Body of pancreas (tissue), 4 donors: ENCODE measurements around the gene MAP4K2. TPM values are rescaled to one million over a fixed set of nuclear protein-coding genes. Genes with fewer than 3 reads are reported as not detected.

Experiments used
- ATAC-seq: fragments of 150-250 bp; one replicate; pipeline ENCODE4 v1.9.1; 2016
- DNase-seq, 4 donors: peaks; one replicate each; pipeline ENCODE4 v3.0.0-alpha.2; 2019
- H3K27ac ChIP-seq, 4 donors: fragments of 200-600 bp; sonication (generic); 1 replicate in 3 of 4; 2 replicates in 1 of 4; pipeline versions ENCODE4 v1.5.1 to v1.6.1; 2016 to 2019; ENCODE audit warnings: mild to moderate bottlenecking in 1 of 4, mixed read lengths in 1 of 4, moderate library complexity in 1 of 4
- H3K27me3 ChIP-seq, 2 donors: fragments of 200-600 bp; sonication (generic); one replicate each; pipeline ENCODE4 v1.6.0; 2016; ENCODE audit warnings: mild to moderate bottlenecking in 1 of 2
- H3K36me3 ChIP-seq, 2 donors: fragments of 200-600 bp; sonication (generic); replicated peaks in 1 of 2; 2 replicates each; pipeline ENCODE4 v1.5.1; 2016; ENCODE audit warnings: low read depth in 2 of 2; ENCODE audit not compliant: insufficient read depth in 1 of 2
- H3K4me1 ChIP-seq: fragments of 200-600 bp; sonication (generic); one replicate; pipeline ENCODE4 v1.6.0; 2016
- H3K4me3 ChIP-seq, 2 donors: fragments of 200-600 bp; sonication (generic); 1 replicate in 1 of 2; 2 replicates in 1 of 2; pipeline ENCODE4 v1.5.1; 2016 to 2019
- H3K9me3 ChIP-seq, 3 donors: fragments of 200-600 bp; sonication (generic); 1 replicate in 2 of 3; 2 replicates in 1 of 3; pipeline ENCODE4 v1.5.1; 2016
- CTCF ChIP-seq, 7 experiments: fragments of 450-650 bp in 4 of 7; fragments of 200-600 bp in 3 of 7; sonication (generic) in 3 of 7; IDR thresholded peaks; one replicate each; pipeline ENCODE4 v1.5.1; 2016 to 2019; ENCODE audit warnings: antibody characterized with exemption in 7 of 7
- POLR2A ChIP-seq, 3 donors: fragments of 450-650 bp; IDR thresholded peaks; one replicate each; pipeline ENCODE4 v1.6.1; 2016; ENCODE audit warnings: antibody characterized with exemption in 3 of 3, mild to moderate bottlenecking in 2 of 3
- WGBS, 2 donors: methylation state at CpG; one replicate each; pipeline ENCODE4 v1.1.5; 2017; 5-methylcytosine and 5-hydroxymethylcytosine counted together
- intact Hi-C: fragments of 100-400 bp; cut with DNase I; formaldehyde crosslinking; loops from one replicate; pipeline ENCODE4 v1.15.1; 2023
- total RNA-seq, 2 donors: library from RNA; depleted of rRNA; stranded (reverse); fragments of >200 nt; gene quantifications; one replicate each; pipeline ENCODE4 v1.1.0, GENCODE V29; 2016

MAP4K2 gene
- total RNA-seq = 10 to 100 TPM; 10.4 to 18.1 TPM

GRCh38 chr11:64803158-64803845, at the start of gene MAP4K2:
TSS of gene MAP4K2 (minus strand) at chr11:64803214. CDS start at chr11:64803149, 65 bp downstream.
- peak within 1 kb of the TSS; percentile 11 to 34 for H3K4me3 ChIP-seq
- DNase-seq (peak; percentile 88 to 94 (median 88)), ATAC-seq (peak; percentile 92)
- intact Hi-C loops = no loop called here
- H3K27me3 ChIP-seq = no peaks in the 10 kb centered on the region
- H3K27ac ChIP-seq = peak within 1 kb of the TSS; percentile 52 to 86 (median 76)
- TF ChIP-seq POLR2A (IDR thresholded peaks at IDR 0.05) (peak in 2 of 3 donors; percentile 31), CTCF (IDR thresholded peaks at IDR 0.05) (peak in 6 of 7 experiments; percentile 7 to 42 (median 22))
- no peaks in the 10 kb centered on the region for H3K9me3 ChIP-seq
- H3K4me1 ChIP-seq = peaks cover 17% of the 10 kb centered on the region
- no peaks in the 10 kb centered on the region for H3K36me3 ChIP-seq
- 0% methylated on average over 30 to 35 of the region's 58 CpGs for WGBS, 2 donors

- no peak for ATAC-seq
- intact Hi-C loops = no loop called here
- Histone ChIP-seq H3K27ac (no peak overlapping the region), H3K9me3 (no peaks in the 10 kb centered on the region), H3K4me1 (peaks cover 54% of the 10 kb centered on the region), H3K36me3 (no peaks in the 10 kb centered on the region), H3K4me3 (no peak overlapping the region), H3K27me3 (no peaks in the 10 kb centered on the region)
- no peak for TF ChIP-seq CTCF (IDR thresholded peaks at IDR 0.05)
- 72 to 84% methylated on average over 7 to 8 of the region's 8 CpGs for WGBS, 2 donors
- DNase-seq = no peak
Measured at GRCh38 chr11:64851831-64852351, 48.9 kb upstream of the MAP4K2 start.

GRCh38 chr11:64850979-64851567, 48.1 kb upstream of the MAP4K2 start:
- Histone ChIP-seq H3K4me3 (no peak overlapping the region), H3K27me3 (no peaks in the 10 kb centered on the region), H3K4me1 (peaks cover 49% of the 10 kb centered on the region), H3K36me3 (no peaks in the 10 kb centered on the region), H3K9me3 (no peaks in the 10 kb centered on the region), H3K27ac (peak overlapping the region in 1 of 4 donors; percentile 9)
- intact Hi-C loops = no loop called here
- DNase-seq (no peak), ATAC-seq (no peak)
- WGBS, 2 donors = 69% methylated on average over 13 of the region's 13 CpGs; no CpG with 5 or more reads in 1 of the 2 donors
- TF ChIP-seq POLR2A (IDR thresholded peaks at IDR 0.05) (no peak), CTCF (IDR thresholded peaks at IDR 0.05) (no peak)

GRCh38 chr11:64849598-64850356, 46.8 kb upstream of the MAP4K2 start:
- Histone ChIP-seq H3K4me1 (peaks cover 42% of the 10 kb centered on the region), H3K9me3 (no peaks in the 10 kb centered on the region), H3K27ac (peak overlapping the region in 2 of 4 donors; percentile 58 to 68), H3K4me3 (no peak overlapping the region), H3K36me3 (no peaks in the 10 kb centered on the region), H3K27me3 (no peaks in the 10 kb centered on the region)
- no peak for TF ChIP-seq CTCF (IDR thresholded peaks at IDR 0.05)
- TF ChIP-seq POLR2A (IDR thresholded peaks at IDR 0.05) = no peak
- 86 to 89% methylated on average over 15 to 16 of the region's 19 CpGs for WGBS, 2 donors
- DNase-seq (no peak), ATAC-seq (no peak)
- intact Hi-C loops = loop anchor here (5.0 kb wide), 1 partner anchor 48 kb away; no protein-coding TSS in a partner anchor
